GM13977 (cell line): ENCODE measurements around the gene FAHD1.

Experiments used
- DNase-seq: peaks from one replicate; pipeline ENCODE4 v3.0.0; 2012; ENCODE audit warnings: low spot score
- in situ Hi-C: fragments of 300-500 bp; cut with MboI; formaldehyde crosslinking; loops from one replicate; pipeline ENCODE4 v1.12.0; 2022; ENCODE audit warnings: low sequenced_read_pairs, low pct_unique_long_range_greater_than_20kb, mixed read lengths, inconsistent platforms; ENCODE audit not compliant: unreplicated experiment
- TF ChIP-seq, protein P1 (sequence below): IDR thresholded peaks from 2 replicates; pipeline ENCODE4 v1.5.1; 2012; ENCODE audit warnings: mild to moderate bottlenecking, control low read depth; ENCODE audit not compliant: insufficient read depth; ENCODE audit errors: extremely low read depth, missing control alignments

FAHD1 gene

DNA sequence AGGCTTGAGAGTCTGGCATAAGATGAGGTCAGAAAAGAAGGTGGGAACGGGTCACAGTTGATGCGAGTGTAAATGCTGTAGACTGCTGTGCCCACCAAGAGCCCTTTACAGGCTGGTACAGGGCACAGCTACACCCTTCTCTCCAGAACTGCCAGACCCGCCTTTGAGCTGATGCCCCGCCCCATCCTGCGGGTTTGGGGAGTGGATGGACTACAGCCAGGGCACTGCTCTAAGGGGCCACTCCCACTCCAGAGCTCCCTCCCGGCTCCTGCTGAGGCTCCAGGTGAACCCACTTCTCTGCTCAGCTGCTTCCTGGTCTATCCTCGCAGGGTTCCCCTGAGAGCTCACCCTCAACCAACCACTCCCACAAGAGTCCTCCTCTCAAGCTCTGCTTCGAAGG, 32.6 kb downstream of the FAHD1 start:
- in situ Hi-C loops: loop anchor here (10.0 kb wide), 1 partner anchor 75 kb away; no protein-coding TSS in a partner anchor
- TF ChIP-seq, protein P1, sequence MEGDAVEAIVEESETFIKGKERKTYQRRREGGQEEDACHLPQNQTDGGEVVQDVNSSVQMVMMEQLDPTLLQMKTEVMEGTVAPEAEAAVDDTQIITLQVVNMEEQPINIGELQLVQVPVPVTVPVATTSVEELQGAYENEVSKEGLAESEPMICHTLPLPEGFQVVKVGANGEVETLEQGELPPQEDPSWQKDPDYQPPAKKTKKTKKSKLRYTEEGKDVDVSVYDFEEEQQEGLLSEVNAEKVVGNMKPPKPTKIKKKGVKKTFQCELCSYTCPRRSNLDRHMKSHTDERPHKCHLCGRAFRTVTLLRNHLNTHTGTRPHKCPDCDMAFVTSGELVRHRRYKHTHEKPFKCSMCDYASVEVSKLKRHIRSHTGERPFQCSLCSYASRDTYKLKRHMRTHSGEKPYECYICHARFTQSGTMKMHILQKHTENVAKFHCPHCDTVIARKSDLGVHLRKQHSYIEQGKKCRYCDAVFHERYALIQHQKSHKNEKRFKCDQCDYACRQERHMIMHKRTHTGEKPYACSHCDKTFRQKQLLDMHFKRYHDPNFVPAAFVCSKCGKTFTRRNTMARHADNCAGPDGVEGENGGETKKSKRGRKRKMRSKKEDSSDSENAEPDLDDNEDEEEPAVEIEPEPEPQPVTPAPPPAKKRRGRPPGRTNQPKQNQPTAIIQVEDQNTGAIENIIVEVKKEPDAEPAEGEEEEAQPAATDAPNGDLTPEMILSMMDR: no peak

DNA sequence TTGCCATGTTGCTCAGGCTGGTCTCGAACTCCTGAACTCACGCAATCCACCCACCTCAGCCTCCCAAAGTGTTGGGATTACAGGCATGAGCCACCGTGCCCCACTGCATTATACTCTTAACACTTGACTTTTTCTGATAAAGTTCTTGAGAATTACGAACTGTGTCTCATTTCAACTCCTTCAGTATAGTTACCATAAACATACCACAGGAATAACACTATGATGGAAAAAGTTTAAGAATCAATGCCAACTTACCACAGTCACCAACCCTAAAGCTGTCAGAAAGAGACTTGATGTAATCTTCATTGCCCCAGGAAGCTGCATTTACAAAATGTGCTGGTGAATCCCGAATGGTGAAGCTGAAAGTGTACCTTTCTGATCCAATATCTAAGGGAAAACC, 34.7 kb downstream of the FAHD1 start:
- no peak for DNase-seq
- in situ Hi-C loops: loop anchor here (10.0 kb wide), 1 partner anchor 73 kb away; no protein-coding TSS in a partner anchor
- TF ChIP-seq, protein P1: no peak

More for the DNA sequence above, 32.6 kb downstream of the FAHD1 start:
- no peak for DNase-seq

DNA sequence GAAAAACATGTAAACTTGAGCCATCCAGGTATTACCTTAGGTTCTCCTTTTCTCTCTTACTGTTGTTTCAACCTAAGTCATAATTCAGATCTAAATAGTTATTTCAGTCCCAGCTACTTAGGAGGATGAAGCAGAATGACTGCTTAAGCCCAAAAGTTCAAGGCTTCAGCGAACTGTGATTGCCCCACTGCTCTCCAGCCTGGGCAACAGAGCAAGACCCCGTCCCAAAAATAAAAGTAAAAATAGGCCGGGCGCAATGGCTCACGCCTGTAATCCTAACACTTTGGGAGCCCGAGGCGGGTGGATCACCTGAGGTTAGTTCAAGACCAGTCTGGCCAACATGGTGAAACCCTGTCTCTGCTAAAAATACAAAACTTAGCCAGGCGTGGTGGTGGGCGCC, 35.4 kb downstream of the FAHD1 start:
- TF ChIP-seq, protein P1: no peak
- DNase-seq: no peak
- in situ Hi-C loops: loop anchor here (10.0 kb wide), 1 partner anchor 72 kb away; no protein-coding TSS in a partner anchor

DNA sequence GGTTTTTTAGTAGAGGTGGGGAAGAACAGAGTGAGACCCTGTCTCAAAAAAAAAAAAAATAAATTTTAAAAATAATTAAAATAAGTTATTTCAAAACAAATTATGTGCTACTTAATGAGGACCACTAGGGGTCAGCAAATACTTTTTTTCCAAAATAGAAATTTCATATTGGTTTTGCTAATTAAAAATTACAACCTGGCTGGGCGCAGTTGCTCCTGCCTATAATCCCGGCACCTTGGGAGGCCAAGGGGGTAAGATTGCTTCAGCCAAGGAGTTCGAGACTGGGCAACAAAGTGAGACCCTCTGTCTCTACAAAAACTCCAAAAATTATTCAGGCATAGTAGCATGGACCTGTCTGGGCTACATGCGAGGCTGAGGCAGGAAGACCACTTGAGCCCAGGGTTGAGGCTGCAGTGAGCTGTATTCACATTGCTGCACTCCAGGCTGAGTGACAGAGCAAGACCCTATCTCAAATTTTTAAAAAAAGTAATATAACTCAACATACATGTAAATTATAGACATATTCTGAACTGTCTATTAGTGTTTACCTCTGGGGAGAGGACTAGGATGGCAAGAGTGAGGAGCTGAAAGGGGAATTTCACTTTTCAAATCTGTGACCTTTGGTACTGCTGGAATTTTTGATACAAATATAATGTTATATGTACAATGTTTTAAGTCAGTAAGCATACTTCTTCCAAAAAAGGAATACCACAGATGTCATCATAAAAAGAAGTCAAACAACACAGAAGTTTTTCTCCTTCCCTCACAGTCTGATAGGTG, 36.9 kb downstream of the FAHD1 start:
- in situ Hi-C loops: loop anchor here (10.0 kb wide), 1 partner anchor 71 kb away; no protein-coding TSS in a partner anchor
- TF ChIP-seq, protein P1: peak; percentile 30
- no peak for DNase-seq

DNA sequence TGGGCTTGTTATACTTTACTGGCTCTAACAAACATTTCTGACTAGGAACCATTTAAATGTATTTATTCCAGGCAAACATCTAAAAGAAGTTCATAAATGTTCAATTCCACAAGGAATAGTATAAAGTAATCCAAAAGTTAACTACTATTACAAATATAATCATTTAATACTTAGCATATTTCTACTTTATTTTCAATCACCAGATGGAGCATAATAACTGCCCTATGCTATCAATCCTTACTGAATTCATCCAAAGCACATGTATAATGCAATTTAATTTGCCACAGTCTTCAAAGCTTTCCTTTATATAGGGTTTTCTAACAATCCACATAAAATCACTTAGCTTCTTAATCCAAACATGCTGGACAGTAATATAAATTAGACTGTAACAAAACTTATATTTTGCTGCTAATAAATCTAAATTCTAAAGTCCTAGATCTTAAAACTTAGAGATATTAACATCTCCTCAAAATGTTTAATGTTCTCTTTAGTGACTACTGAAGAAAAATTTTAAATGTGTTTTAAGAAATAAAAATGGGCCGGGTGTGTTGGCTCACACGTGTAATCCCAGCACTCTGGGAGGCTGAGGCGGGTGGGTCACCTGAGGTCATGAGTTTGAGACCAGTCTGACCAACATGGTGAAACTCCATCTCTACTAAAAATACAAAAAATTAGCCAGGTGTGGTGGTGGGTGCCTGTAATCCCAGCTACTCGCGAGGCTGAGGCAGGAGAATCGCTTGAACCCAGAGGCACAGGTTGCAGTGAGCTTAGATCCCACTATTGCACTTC, 39.1 kb downstream of the FAHD1 start:
- TF ChIP-seq, protein P1: no peak
- DNase-seq: no peak
- in situ Hi-C loops: loop anchor here (10.0 kb wide), 1 partner anchor 69 kb away; no protein-coding TSS in a partner anchor

DNA sequence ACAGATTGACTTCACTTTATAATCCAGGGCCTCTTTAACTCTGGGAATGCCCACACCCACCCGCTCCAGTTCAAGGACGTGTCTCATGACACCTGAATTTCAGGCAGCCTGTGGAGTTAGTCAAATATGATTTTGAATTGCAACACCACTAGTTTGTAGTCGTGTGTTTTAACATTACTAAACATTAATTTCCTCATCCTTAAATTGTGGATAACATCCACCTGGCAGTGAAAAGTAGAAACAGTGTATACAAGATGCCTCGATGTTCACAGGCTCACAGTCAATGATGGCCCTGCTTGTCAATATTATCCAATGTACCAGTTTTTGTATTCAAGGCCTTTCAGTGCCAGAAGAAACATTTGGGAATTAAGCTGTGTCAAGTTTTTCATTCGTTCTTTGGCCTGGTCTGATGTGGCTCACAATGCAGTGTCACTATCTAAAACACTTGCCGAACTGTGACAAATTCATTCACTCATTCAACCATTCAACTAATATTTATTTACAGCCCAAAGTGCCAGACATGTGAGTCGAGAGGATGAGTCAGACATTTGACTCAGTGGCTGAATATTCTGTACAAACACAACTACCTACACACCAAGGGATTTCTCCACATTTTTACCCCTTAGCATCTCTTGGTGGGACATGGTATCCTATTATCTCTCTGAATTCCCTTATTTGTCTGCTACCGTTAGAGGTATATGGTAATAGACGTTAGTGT, 43.5 kb downstream of the FAHD1 start:
- no peak for DNase-seq
- TF ChIP-seq, protein P1: no peak
- in situ Hi-C loops: no loop called here
